Measurements from ENCODE around the gene OR6C74.

OR6C74 gene

GRCh38 chr12:55244309-55244708 lies at the start of gene OR6C74:
OR6C74 (plus strand) TSS chr12:55244609; CDS start chr12:55247288, 2,679 bp downstream.
- Histone ChIP-seq H3K27me3 (ENCODE audit: control insufficient read depth, insufficient read depth, low read length) (no peaks in the 10 kb centered on the region), H3K4me1 (ENCODE audit: control insufficient read depth, insufficient read depth, low read length) (no peaks in the 10 kb centered on the region), H3K36me3 (ENCODE audit: control insufficient read depth, insufficient read depth, low read length) (no peaks in the 10 kb centered on the region), H3K9ac (ENCODE audit: low read length) (no peak within 1 kb of the TSS), H3K4me3 (ENCODE audit: low read length) (no peak within 1 kb of the TSS), H3K9me3 (ENCODE audit: control insufficient read depth, low read length) (no peaks in the 10 kb centered on the region)

- H3K27me3 ChIP-seq (ENCODE audit: control insufficient read depth, insufficient read depth, low read length) = no peaks in the 10 kb centered on the region
- no peak within 1 kb of the TSS for H3K9ac ChIP-seq (ENCODE audit: low read length)
- no peaks in the 10 kb centered on the region for H3K9me3 ChIP-seq (ENCODE audit: control insufficient read depth, low read length)
- no peak within 1 kb of the TSS for H3K4me3 ChIP-seq (ENCODE audit: low read length)
- no peaks in the 10 kb centered on the region for H3K4me1 ChIP-seq (ENCODE audit: control insufficient read depth, insufficient read depth, low read length)
- no peaks in the 10 kb centered on the region for H3K36me3 ChIP-seq (ENCODE audit: control insufficient read depth, insufficient read depth, low read length)
Measured at GRCh38 chr12:55220725-55221124, 23.7 kb upstream of the OR6C74 start, which contains the start of gene OR10A7. OR10A7 (plus strand) TSS chr12:55221025; CDS start chr12:55221025, 0 bp downstream.

GRCh38 chr12:55226523-55226922 lies 17.9 kb upstream of the OR6C74 start:
- H3K27me3 ChIP-seq (ENCODE audit: control insufficient read depth, insufficient read depth, low read length) = no peaks in the 10 kb centered on the region
- H3K9ac ChIP-seq (ENCODE audit: low read length) = no peak overlapping the region
- no peak overlapping the region for H3K4me3 ChIP-seq (ENCODE audit: low read length)
- H3K4me1 ChIP-seq (ENCODE audit: control insufficient read depth, insufficient read depth, low read length) = no peaks in the 10 kb centered on the region
- no peaks in the 10 kb centered on the region for H3K9me3 ChIP-seq (ENCODE audit: control insufficient read depth, low read length)
- no peaks in the 10 kb centered on the region for H3K36me3 ChIP-seq (ENCODE audit: control insufficient read depth, insufficient read depth, low read length)

GRCh38 chr12:55227643-55228042 lies 16.8 kb upstream of the OR6C74 start:
- Histone ChIP-seq H3K4me1 (ENCODE audit: control insufficient read depth, insufficient read depth, low read length) (no peaks in the 10 kb centered on the region), H3K36me3 (ENCODE audit: control insufficient read depth, insufficient read depth, low read length) (no peaks in the 10 kb centered on the region), H3K9ac (ENCODE audit: low read length) (no peak overlapping the region), H3K9me3 (ENCODE audit: control insufficient read depth, low read length) (no peaks in the 10 kb centered on the region), H3K4me3 (ENCODE audit: low read length) (no peak overlapping the region), H3K27me3 (ENCODE audit: control insufficient read depth, insufficient read depth, low read length) (no peaks in the 10 kb centered on the region)

- no peaks in the 10 kb centered on the region for H3K4me1 ChIP-seq (ENCODE audit: control insufficient read depth, insufficient read depth, low read length)
- no peak overlapping the region for H3K9ac ChIP-seq (ENCODE audit: low read length)
- no peaks in the 10 kb centered on the region for H3K36me3 ChIP-seq (ENCODE audit: control insufficient read depth, insufficient read depth, low read length)
- no peaks in the 10 kb centered on the region for H3K27me3 ChIP-seq (ENCODE audit: control insufficient read depth, insufficient read depth, low read length)
- H3K4me3 ChIP-seq (ENCODE audit: low read length) = no peak overlapping the region
- H3K9me3 ChIP-seq (ENCODE audit: control insufficient read depth, low read length) = no peaks in the 10 kb centered on the region
Measured at GRCh38 chr12:55246159-55246558, 1.8 kb downstream of the OR6C74 start.

GRCh38 chr12:55250944-55251343 lies 6.5 kb downstream of the OR6C74 start:
- Histone ChIP-seq H3K4me3 (ENCODE audit: low read length) (no peak overlapping the region), H3K9me3 (ENCODE audit: control insufficient read depth, low read length) (no peaks in the 10 kb centered on the region), H3K27me3 (ENCODE audit: control insufficient read depth, insufficient read depth, low read length) (no peaks in the 10 kb centered on the region), H3K4me1 (ENCODE audit: control insufficient read depth, insufficient read depth, low read length) (no peaks in the 10 kb centered on the region), H3K9ac (ENCODE audit: low read length) (no peak overlapping the region), H3K36me3 (ENCODE audit: control insufficient read depth, insufficient read depth, low read length) (no peaks in the 10 kb centered on the region)

GRCh38 chr12:55253281-55253680 lies 8.9 kb downstream of the OR6C74 start:
- H3K27me3 ChIP-seq (ENCODE audit: control insufficient read depth, insufficient read depth, low read length) = no peaks in the 10 kb centered on the region
- no peaks in the 10 kb centered on the region for H3K9me3 ChIP-seq (ENCODE audit: control insufficient read depth, low read length)
- H3K4me3 ChIP-seq (ENCODE audit: low read length) = no peak overlapping the region
- H3K4me1 ChIP-seq (ENCODE audit: control insufficient read depth, insufficient read depth, low read length) = no peaks in the 10 kb centered on the region
- H3K9ac ChIP-seq (ENCODE audit: low read length) = no peak overlapping the region
- no peaks in the 10 kb centered on the region for H3K36me3 ChIP-seq (ENCODE audit: control insufficient read depth, insufficient read depth, low read length)

GRCh38 chr12:55256831-55257230 lies 12.4 kb downstream of the OR6C74 start:
- Histone ChIP-seq H3K9me3 (ENCODE audit: control insufficient read depth, low read length) (no peaks in the 10 kb centered on the region), H3K4me3 (ENCODE audit: low read length) (no peak overlapping the region), H3K36me3 (ENCODE audit: control insufficient read depth, insufficient read depth, low read length) (no peaks in the 10 kb centered on the region), H3K4me1 (ENCODE audit: control insufficient read depth, insufficient read depth, low read length) (no peaks in the 10 kb centered on the region), H3K27me3 (ENCODE audit: control insufficient read depth, insufficient read depth, low read length) (no peaks in the 10 kb centered on the region), H3K9ac (ENCODE audit: low read length) (no peak overlapping the region)

GRCh38 chr12:55258303-55258702 lies 13.9 kb downstream of the OR6C74 start:
- H3K9me3 ChIP-seq (ENCODE audit: control insufficient read depth, low read length) = no peaks in the 10 kb centered on the region
- no peaks in the 10 kb centered on the region for H3K36me3 ChIP-seq (ENCODE audit: control insufficient read depth, insufficient read depth, low read length)
- no peaks in the 10 kb centered on the region for H3K4me1 ChIP-seq (ENCODE audit: control insufficient read depth, insufficient read depth, low read length)
- no peak overlapping the region for H3K4me3 ChIP-seq (ENCODE audit: low read length)
- no peak overlapping the region for H3K9ac ChIP-seq (ENCODE audit: low read length)
- no peaks in the 10 kb centered on the region for H3K27me3 ChIP-seq (ENCODE audit: control insufficient read depth, insufficient read depth, low read length)

- Histone ChIP-seq H3K4me1 (ENCODE audit: control insufficient read depth, insufficient read depth, low read length) (no peaks in the 10 kb centered on the region), H3K27me3 (ENCODE audit: control insufficient read depth, insufficient read depth, low read length) (no peaks in the 10 kb centered on the region), H3K9me3 (ENCODE audit: control insufficient read depth, low read length) (no peaks in the 10 kb centered on the region), H3K36me3 (ENCODE audit: control insufficient read depth, insufficient read depth, low read length) (no peaks in the 10 kb centered on the region), H3K9ac (ENCODE audit: low read length) (no peak overlapping the region), H3K4me3 (ENCODE audit: low read length) (no peak overlapping the region)
Measured at GRCh38 chr12:55280991-55281390, 36.6 kb downstream of the OR6C74 start.

GRCh38 chr12:55289999-55290398 lies 45.6 kb downstream of the OR6C74 start:
- Histone ChIP-seq H3K4me3 (ENCODE audit: low read length) (no peak overlapping the region), H3K9me3 (ENCODE audit: control insufficient read depth, low read length) (no peaks in the 10 kb centered on the region), H3K36me3 (ENCODE audit: control insufficient read depth, insufficient read depth, low read length) (no peaks in the 10 kb centered on the region), H3K4me1 (ENCODE audit: control insufficient read depth, insufficient read depth, low read length) (no peaks in the 10 kb centered on the region), H3K27me3 (ENCODE audit: control insufficient read depth, insufficient read depth, low read length) (no peaks in the 10 kb centered on the region), H3K9ac (ENCODE audit: low read length) (no peak overlapping the region)
